ENCODE measurements around the gene ANKRD39. TPM values are rescaled to one million over a fixed set of nuclear protein-coding genes. Genes with fewer than 3 reads are reported as not detected.

The ANKRD39 gene
- total and polyA plus RNA-seq, 2 of the 8 experiments (the other 6 are each of a cell fraction or from before 2014, with no cell fraction given), result 18.5 to 21.3 TPM

- no peaks in the 10 kb centered on the region for H3K79me2 ChIP-seq (ENCODE audit: control insufficient read depth in 1 of 2, insufficient read depth in 2 of 2, low read length in 2 of 2)
- no peak overlapping the region for H3K23ac ChIP-seq (ENCODE audit: insufficient read length)
- H2BK5ac ChIP-seq (ENCODE audit: low read depth, low read length), result peak overlapping the region; percentile 88; the same call in 1 of the 2 replicates
- H3K4me2 ChIP-seq (ENCODE audit: insufficient read depth in 1 of 2, low read depth in 2 of 2, low read length in 2 of 2), result peak overlapping the region; percentile 42 to 47; a peak in 2 of 4 replicates
- no peaks in the 10 kb centered on the region for H3K27me3 ChIP-seq (replicated peaks in 1 of 4; ENCODE audit: control insufficient read depth in 3 of 4, extremely low read depth in 1 of 4, insufficient read depth in 3 of 4, low read length in 3 of 4)
- H3K4me1 ChIP-seq (replicated peaks in 1 of 4; ENCODE audit: control insufficient read depth in 3 of 4, insufficient read depth in 4 of 4, low read length in 3 of 4), result peaks cover 0 to 22% (median 19%) of the 10 kb centered on the region in 4 experiments; a peak in 6 of 7 replicates
- peak overlapping the region; percentile 33 for H3K56ac ChIP-seq (replicated peaks; ENCODE audit: insufficient read length, low read depth, low read length)
- no peaks in the 10 kb centered on the region for H3K9me3 ChIP-seq (ENCODE audit: insufficient read depth in 2 of 2, low read depth in 1 of 2, low read length in 1 of 2)
- H2BK20ac ChIP-seq (ENCODE audit: low read length), result peak overlapping the region; percentile 80
- H2AK5ac ChIP-seq (ENCODE audit: low read depth, low read length), result no peak overlapping the region
- H3K4ac ChIP-seq (replicated peaks; ENCODE audit: insufficient read length, low read depth, low read length), result no peak overlapping the region
- no peak overlapping the region for H3K14ac ChIP-seq (ENCODE audit: insufficient read length)
- peak overlapping the region; percentile 76 for H4K8ac ChIP-seq (ENCODE audit: extremely low read depth, insufficient read depth, low read length)
- H2AFZ ChIP-seq (ENCODE audit: low read length), result no peak overlapping the region
- no peaks in the 10 kb centered on the region for H3K79me1 ChIP-seq (ENCODE audit: low read depth, low read length)
- no peak overlapping the region for H4K91ac ChIP-seq (replicated peaks; ENCODE audit: insufficient read length, low read length)
- peak overlapping the region; percentile 83; the same call in 1 of the 2 replicates for H3K18ac ChIP-seq (ENCODE audit: extremely low read depth, low read length)
- FAIRE-seq (no peak), DNase-seq (ENCODE audit: low read depth in 1 of 2, low spot score in 2 of 2) (peak in 1 of 2 experiments; percentile 73)
- 37% methylated on average over 13 of the region's 13 CpGs; no CpG with 5 or more reads in 1 of the 2 experiments for WGBS, 2 experiments (ENCODE audit: extremely low coverage in 1 of 2, insufficient coverage in 1 of 2, insufficient read length in 1 of 2, insufficient replicate concordance in 2 of 2, low coverage in 1 of 2, low lambda C conversion rate in 2 of 2, missing lambda C conversion rate in 1 of 2)
- H3K4me3 ChIP-seq (ENCODE audit: extremely low read depth in 1 of 4, insufficient read depth in 2 of 4, low read depth in 3 of 4, low read length in 4 of 4), result peak overlapping the region in 2 of 4 experiments; percentile 5 to 10; a peak in 3 of 8 replicates
- no peak overlapping the region for H2BK120ac ChIP-seq (replicated peaks; ENCODE audit: low read depth, low read length)
- CTCF ChIA-PET (ENCODE audit: partially characterized antibody), result interaction anchor here (0.7 to 1.7 kb wide), 9 partner anchors 10 to 54 kb away, joined by 3 to 8 read pairs (median 3); partner anchors contain the start of gene ANKRD39
- H3K27ac ChIP-seq (ENCODE audit: low read depth, low read length), result no peak overlapping the region; the same call in 1 of the 2 replicates
- H4K20me1 ChIP-seq (replicated peaks in 1 of 2; ENCODE audit: control insufficient read depth in 1 of 2, insufficient read depth in 2 of 2, low read length in 2 of 2), result no peaks in the 10 kb centered on the region
- POLR2A ChIA-PET (ENCODE audit: partially characterized antibody), result interaction anchor here (0.7 to 2.5 kb wide), 11 partner anchors 10 to 244 kb away, joined by 3 to 11 read pairs (median 4); partner anchors contain the start of gene ANKRD39
- H3K9ac ChIP-seq (replicated peaks in 1 of 4; ENCODE audit: extremely low read depth in 1 of 4, low read depth in 3 of 4, low read length in 3 of 4), result no peak overlapping the region
- 0 out of 2 replicates have a peak overlapping the region, but pooled peaks have one; percentile 88 for H2BK15ac ChIP-seq (ENCODE audit: low read length)
- no peak overlapping the region for H4K5ac ChIP-seq (ENCODE audit: insufficient read length, low read depth, low read length)
- H3K23me2 ChIP-seq (ENCODE audit: low read depth, low read length), result no peaks in the 10 kb centered on the region
- H3K36me3 ChIP-seq (ENCODE audit: control insufficient read depth in 2 of 4, insufficient read depth in 4 of 4, low read length in 3 of 4), result no peaks in the 10 kb centered on the region
- H2BK12ac ChIP-seq (ENCODE audit: low read depth, low read length), result peak overlapping the region; percentile 84; the same call in 1 of the 2 replicates
- TF ChIP-seq CBX8 (IDR thresholded peaks at IDR 0.05; ENCODE audit: borderline replicate concordance, low read depth, low read length) (no peak), EZH2 (IDR thresholded peaks at IDR 0.05; ENCODE audit: low read depth, low read length, severe bottlenecking) (no peak), POLR2A (IDR thresholded peaks at IDR 0.05; ENCODE audit: control extremely low read depth in 1 of 2, low read depth in 2 of 2, low read length in 2 of 2) (no peak), SIN3A (conservative IDR thresholded peaks at IDR 0.05 in 1 of 2, IDR thresholded peaks at IDR 0.05 in 1 of 2; ENCODE audit: low read depth in 1 of 2, low read length in 2 of 2) (0 out of 4 replicates have a peak, but pooled peaks of 1 of the 2 experiments have one; percentile 14), CBX5 (IDR thresholded peaks at IDR 0.05; ENCODE audit: low read depth, low read length) (no peak), JUND (IDR thresholded peaks at IDR 0.05; ENCODE audit: low read length) (no peak), POLR2AphosphoS5 (IDR thresholded peaks at IDR 0.05; ENCODE audit: low read depth, low read length) (no peak), RNF2 (IDR thresholded peaks at IDR 0.05; ENCODE audit: borderline replicate concordance, low read depth, low read length, missing control alignments, poor library complexity, severe bottlenecking) (no peak), CTBP2 (IDR thresholded peaks at IDR 0.05; ENCODE audit: borderline replicate concordance, insufficient read depth, insufficient read length, low read length) (no peak), NANOG (IDR thresholded peaks at IDR 0.05; ENCODE audit: insufficient read depth, low read depth, low read length, poor library complexity, severe bottlenecking) (peak; percentile 23), TAF1 (IDR thresholded peaks at IDR 0.05; ENCODE audit: low read depth, low read length) (no peak)
- TF ChIP-seq, protein P1, sequence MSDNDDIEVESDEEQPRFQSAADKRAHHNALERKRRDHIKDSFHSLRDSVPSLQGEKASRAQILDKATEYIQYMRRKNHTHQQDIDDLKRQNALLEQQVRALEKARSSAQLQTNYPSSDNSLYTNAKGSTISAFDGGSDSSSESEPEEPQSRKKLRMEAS (IDR thresholded peaks at IDR 0.05), result no peak
These were observed 48.9 kb upstream of the ANKRD39 start for GRCh38 chr2:96906729-96907114.

All from H1 (cell line).